Stimulated activated CD8-positive, alpha-beta memory T cell treated with anti-CD3 and anti-CD28 coated beads, Interleukin-7, amount 100 ng/mL, for 48 hours (primary cell): ENCODE results near the gene SLC25A15.
"Not testable (repeated sequence)": the region's sequence is repeated elsewhere in the genome, so short reads cannot be mapped to it uniquely, and the experiment has no call there.

Experiments used
- DNase-seq, 2 donors: peaks; one replicate each; pipeline ENCODE4 v3.0.0-alpha.2; 2020; ENCODE audit warnings: low read depth in 1 of 2; ENCODE audit errors: extremely low read depth in 1 of 2

The SLC25A15 gene

DNA sequence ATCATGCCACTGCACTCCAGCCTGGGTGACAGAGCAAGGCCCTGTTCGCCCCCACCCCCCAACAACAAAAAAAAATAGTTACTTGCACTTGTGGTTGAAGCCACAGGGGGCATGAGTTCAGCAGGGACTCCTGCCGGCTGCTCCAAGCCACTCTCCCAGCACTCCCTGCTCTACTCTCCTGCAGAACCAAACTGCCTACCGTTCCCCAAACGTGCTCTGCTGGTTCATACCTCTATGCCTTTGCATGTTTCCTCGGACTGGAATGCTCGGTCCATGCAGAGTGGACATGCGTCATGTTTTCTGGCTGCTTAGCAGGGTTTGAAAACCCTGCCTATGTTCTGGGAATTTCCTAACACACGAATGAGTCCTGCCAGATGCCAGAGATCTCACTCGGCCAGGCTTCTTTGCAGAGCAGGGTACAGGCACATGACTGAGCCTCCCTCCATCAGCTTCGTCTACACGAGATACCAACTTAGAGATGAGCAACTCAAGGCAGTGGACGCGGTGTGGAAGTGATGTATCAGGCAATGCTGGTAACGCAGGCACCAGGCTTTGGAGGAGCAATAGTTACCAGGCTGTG, 8.5 kb upstream of the SLC25A15 start:
- no peak for DNase-seq

DNA sequence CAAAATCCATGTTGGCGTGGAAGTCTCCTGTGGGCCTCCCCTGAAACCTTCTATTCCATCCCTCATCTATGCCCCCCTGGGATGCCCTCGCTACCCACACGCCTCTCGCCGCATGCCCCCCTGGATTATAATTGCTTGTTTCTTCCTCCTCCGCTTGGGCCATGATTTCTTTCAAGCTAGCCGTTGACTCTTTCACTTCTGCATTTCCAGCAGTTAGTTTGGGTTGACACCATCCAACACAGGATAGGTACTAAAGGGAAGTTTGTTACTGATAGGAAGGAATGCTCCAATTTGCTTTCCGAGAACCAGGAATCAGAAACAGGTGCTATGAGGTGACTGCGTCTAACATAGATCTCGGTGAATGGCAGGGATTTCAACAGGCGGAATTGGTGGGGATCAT, 7.7 kb upstream of the SLC25A15 start:
- no peak for DNase-seq

DNA sequence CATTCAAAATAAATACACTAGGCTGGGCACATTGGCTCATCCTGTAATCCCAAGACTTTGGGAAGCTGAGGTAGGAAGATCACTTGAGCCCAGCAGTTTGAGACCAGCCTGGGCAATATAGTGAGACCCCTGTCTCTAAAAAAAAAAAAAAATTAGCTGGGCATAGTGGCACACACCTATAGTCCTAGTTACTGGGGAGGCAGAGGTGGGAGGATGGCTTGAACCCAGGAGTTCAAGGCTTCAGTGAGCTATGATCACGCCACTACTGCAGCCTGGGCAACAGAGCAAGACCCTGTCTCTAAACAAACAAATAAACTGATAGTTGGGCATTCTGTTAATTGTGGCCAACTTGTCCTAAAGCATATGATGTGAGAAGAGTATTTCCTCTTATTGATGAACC, 6.4 kb upstream of the SLC25A15 start:
- DNase-seq, result not testable (repeated sequence)

DNA sequence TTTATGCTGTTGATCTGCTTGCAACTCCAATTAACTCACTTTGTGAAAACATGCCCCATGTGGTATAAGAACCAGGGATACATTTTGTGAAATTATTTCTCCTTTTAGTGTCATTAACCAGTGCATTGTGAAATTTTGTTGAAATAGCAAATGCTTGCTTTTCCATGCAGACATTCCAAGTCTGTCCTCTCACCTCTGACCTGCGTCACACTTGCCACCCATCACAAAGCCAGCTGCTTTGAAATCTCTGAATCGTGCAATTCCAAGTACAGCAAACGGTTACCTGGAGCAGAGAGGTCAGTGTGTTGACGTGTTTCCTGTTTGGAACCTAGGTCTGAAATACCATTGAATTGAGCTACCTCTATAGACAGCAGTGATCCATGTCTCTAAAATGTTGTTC, 4.9 kb upstream of the SLC25A15 start:
- no peak for DNase-seq

DNA sequence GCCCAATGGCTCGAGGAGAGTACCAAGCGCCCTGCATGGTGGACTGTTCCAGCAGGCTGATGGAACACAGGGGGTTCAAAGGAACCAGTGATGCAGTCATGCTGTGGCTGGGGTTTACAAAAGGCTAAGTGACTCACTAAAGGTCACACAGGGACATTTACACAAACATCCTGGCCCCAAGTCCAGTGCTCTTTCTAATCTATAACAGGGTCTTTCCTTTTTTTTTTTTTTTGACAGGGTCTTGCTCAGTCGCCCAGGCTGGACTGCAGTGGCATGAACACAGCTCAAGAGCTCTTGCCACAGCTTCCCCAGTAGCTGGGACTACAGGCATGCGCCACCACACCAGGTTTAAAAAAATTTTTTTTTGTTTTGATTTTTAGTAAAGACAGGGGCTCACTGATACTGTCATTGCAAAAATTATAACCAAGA, 2.8 kb upstream of the SLC25A15 start:
- DNase-seq, result no peak

GRCh38 chr13:40787062-40787461, 2.3 kb upstream of the SLC25A15 start:
- no peak for DNase-seq

DNA sequence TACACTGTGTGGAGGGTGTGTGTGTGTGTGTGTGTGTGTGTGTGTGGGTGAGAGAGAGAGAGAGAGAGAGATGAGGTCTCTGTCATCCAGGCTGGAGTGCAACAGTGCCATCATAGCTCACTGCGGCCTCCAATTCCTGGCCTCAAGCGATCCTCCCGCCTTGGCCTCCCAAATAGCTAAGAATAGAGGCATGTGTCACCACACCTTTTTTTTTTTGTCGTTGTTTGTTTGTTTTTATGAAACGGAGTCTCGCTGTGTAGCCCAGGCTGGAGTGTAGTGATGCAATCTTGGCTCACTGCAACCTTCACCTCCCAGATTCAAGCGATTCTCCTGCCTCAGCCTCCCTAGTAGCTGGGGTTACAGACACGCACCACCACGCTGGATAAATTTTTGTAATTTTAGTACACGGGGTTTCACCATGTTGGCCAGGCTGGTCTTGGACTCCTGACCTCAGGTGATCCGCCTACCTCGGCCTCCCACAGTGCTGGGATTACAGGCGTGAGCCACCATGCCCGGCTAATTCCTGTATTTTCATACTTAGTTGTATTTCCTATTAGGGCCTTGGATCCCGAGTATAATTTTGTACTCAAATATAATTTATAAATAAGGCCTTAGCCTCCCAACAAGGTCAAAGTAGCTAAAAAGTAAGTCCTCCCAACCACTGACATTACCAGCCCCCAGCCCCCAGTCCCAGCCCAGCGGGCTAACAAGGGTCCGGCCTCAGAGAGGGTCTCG, 704 bp upstream of the SLC25A15 start:
- DNase-seq, result not testable (repeated sequence)

DNA sequence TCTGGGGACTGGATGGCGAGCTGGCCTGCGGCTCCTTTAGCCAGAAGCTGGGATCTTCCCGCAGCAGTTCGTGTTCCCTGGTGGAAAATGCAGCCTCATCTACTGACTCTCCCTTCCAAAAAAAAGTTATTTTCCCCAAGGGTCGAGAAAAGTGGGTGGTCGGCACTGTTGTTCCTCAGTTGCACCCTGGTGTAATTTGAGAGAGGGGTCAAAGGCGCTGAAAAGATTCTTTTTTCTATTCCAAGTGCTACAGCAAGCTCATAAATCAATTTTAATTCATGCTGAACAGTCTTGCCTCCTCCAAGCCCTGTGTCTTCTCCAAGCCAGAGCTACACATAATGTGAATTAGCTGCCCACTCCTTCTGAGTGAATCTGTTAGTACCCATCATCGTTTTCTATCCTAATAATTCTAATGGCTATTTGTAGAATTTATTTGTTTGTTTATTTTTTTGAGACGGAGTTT, 774 bp downstream of the SLC25A15 start:
- no peak for DNase-seq

GRCh38 chr13:40792284-40793051, 3.1 kb downstream of the SLC25A15 start:
- no peak for DNase-seq

- no peak for DNase-seq
These were observed 3.9 kb downstream of the SLC25A15 start for GRCh38 chr13:40793339-40793738.

GRCh38 chr13:40794414-40795368, 5.3 kb downstream of the SLC25A15 start:
- DNase-seq, result no peak

DNA sequence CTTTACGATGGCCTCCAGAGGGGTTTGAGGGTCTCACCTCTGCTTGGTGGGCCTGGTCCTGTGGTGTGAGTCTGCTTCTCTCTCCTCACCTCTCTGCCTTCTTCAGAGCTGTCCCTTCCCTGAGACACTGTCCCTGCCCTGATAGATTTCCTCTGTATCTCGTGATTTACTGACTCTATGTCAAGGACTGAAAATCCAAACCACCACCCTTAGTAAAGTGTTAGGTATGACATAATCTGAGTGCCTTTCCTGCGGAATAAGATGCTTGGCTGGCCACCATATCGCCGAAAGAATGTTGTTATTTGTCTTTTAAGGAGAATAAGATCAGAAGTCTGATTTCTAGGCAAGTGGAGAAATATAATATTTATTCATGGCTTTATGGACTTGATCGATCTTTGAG, 7.2 kb downstream of the SLC25A15 start:
- no peak for DNase-seq

GRCh38 chr13:40798380-40798779, 9.0 kb downstream of the SLC25A15 start:
- no peak for DNase-seq

GRCh38 chr13:40799508-40799907, 10.1 kb downstream of the SLC25A15 start:
- no peak for DNase-seq

- DNase-seq, result no peak
These were observed 11.1 kb downstream of the SLC25A15 start for GRCh38 chr13:40800559-40800958.

- DNase-seq, result no peak
These were observed 12.1 kb downstream of the SLC25A15 start for GRCh38 chr13:40801255-40802217.

DNA sequence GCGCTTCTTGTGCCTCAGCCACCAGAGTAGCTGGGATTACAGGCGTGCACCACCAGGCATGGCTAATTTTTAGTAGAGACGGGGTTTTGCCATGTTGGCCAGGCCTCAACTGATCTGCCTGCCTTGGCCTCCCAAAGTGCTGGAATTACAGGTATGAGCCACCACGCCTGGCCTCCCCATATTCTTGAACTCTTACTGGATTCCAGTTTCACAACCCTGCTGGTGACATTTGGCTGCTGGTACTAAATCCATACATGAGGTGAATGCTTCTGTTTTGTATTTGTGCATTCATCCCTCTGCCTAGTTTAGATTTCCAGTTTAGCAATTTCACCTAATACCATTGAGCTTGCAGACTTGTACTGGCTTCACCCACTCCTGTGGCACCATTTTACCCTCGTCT, 13.9 kb downstream of the SLC25A15 start:
- DNase-seq, result no peak

DNA sequence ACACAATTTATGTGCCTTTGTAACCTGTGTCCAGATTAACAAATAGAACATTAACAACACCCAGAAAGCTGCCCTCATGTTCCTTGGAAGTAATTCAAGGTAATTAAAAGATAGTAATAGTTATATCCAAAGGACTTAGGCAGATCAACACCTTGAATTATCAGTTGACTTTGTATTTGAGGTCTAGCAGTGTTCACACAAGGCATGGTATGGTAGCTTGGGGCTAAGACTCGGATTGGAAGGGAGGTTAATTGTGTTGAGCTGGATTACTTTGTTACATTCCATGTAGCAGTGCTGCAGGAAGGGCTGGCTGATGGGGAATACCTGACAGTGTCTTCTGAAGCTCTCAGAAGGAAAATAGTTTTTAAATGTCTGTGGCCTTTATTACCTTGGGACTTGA, 16.8 kb downstream of the SLC25A15 start:
- DNase-seq, result no peak

DNA sequence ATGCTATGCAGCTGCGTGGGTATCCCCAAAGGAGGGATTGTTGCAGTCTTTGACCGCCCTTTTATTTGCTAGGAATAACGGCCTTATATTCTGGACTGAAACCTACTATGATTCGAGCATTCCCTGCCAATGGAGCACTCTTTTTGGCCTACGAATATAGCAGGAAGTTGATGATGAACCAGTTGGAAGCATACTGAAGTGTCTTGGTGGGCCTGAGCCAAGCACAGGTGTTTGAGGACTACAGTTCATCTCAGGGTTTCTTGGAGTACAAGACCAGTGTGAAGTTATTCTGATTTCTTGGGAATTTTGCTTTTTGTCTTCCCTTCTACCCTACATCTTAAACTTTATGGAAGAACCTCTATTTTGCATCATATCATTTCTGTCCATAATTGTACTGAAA, 20.1 kb downstream of the SLC25A15 start:
- DNase-seq, result no peak

DNA sequence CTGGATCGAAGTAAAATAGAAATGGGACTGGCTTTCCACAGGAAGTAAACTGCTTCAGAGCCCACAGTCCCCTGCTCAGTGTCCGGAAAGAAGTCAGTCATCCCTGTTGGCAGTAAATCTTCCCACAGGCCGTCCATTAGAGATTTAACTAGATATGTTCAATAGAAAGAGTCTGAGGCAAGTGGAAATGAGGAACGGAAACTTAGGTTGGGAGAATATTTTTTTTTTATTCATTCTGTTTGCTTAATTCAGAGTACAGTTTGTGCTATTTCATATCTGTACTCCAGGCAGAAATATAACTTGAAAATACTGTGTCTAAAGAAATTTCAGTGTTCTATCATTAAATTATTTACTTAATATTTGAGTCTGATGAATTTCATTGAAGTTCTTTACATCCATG, 22.7 kb downstream of the SLC25A15 start:
- no peak for DNase-seq
